Measurements from ENCODE around the gene VPS13D.

Gene VPS13D

DNA sequence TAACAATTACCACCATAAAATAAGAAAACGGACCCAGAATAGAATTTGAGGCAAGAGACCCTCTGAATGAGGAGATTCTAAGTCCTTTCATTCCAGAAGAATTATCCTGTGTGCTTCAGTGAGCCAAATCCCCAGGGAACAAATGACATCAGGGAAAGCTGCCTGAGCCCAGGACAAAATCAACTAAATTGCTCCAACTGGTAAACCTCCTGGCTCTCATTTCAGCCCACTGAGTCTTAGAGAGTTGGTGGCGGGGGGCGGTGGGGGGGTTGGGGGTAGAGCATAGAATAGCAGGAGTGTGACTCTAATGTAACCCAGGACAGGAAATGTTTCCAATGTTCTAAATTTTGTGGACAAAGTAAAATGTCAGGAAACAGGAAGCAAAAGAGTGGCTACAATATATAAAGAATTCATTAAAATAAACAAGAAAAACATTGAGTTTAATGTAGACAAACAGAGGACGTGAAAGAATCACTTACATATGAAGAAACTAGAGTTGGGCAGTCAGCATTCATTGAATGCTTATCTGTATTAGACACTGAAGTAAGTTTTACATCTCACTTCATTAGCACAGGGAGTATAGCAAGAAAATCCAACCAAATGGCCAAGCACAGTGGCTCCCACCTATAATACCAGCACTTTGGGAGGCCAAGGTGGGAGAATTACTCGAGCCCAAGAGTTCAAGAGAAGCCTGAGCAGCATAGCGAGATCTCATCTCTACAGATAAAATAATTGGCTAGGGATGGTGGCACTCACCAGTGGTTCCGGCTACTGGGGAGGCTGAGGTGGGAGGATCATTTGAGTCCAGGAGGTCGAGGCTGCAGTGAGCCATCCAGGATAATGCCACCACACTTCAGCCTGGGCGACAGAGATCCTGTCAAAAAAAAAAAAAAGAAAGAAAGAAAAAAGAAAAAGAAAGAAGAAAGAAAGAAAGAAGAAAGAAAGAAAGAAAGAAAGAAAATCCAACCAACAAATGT, 313.1 kb downstream of the VPS13D start:
- no peak for DNase-seq

DNA sequence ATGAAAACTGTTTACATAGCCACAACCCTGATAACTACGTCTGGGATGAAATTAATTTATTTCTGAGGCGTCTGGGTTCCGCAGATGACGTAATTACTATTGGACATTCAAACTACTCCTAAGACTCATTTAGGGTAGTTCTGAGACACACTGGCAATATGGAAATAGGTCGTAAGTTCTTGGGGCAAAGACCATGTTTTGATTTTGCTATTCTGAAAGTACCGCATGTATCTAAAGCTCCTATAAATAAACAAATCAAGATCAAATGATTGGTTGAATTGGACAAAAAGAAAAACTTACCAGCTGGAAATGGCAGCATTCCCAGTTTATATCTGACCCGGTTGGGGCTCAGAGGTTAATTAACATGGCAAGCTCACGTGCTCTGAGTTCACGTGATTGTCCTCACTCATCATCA, 313.9 kb downstream of the VPS13D start:
- no peak for DNase-seq

DNA sequence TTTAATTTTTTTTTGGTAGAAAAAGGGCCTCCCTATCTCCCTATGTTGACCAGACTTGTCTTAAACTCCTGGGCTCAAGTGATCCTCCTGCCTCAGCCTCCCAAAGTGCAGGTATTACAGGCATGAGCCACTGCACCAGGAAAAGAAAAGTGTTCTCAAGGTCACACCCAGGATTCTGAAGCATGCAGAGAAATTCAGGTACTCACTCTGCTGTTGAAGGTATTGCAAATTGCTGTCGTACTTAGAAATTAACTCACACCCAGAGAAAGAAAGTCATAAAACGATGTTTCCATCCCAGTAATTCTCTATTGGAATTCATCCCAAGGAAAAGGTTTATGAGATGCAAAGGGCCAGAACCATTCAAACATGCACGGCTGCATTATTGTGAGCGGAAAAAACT, 314.5 kb downstream of the VPS13D start:
- no peak for DNase-seq

DNA sequence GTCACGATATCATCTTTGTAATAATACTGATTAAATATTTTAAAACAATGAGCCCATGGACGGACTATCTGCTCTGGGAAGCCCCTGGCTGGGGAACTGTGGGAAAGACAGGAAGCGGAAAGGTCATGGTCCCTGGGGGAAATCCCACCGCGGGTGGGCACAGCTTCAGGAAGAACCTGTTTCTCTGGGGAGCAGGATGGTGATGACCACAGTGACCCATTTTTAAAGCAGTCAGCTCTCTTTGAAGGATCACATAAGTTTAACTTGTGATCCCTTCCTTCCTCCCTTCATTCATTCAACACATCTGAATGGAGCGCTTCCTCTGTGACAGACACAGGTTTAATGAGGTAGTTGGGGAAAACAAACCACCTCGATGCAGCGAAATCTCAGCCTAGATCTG, 315.2 kb downstream of the VPS13D start:
- no peak for DNase-seq

DNA sequence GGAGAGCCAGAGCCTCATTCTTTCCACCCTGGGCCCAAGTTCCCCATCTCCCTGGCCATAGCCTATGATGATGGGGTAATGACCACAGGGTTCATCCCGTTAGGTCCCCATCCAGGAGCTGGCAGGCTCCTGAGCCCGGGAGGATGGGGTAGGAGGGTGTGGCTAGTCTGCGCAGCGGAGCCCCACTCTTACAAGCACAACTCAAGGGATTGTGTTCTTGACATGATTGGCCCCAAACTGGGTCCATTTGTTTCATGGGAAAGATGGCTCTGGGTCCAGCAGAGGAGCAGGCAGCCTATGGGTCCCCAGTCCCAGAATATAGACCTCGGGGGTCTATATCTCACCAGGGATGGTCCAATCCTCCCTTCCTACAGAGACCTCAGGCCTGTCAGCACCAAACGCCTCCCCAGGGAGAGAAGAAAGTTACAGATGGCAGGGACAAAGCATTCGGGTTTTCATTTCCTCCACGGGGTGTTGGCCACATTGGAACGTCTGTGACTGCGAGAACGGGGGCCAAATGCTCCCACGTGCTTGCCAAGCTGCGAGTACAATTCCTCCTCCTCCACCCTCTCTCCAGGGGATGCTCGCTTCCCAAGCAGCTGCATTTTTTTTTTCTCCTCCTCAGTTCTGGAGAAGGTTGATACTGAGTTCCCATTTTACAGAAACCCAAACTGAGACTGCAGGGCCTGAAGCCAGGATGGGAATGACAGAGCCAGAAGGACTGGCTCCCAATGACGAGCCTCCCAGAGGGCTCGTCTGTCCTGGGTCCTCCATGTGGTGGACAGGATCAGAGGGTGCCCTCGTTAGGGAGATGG, 317.1 kb downstream of the VPS13D start:
- no peak for DNase-seq

DNA sequence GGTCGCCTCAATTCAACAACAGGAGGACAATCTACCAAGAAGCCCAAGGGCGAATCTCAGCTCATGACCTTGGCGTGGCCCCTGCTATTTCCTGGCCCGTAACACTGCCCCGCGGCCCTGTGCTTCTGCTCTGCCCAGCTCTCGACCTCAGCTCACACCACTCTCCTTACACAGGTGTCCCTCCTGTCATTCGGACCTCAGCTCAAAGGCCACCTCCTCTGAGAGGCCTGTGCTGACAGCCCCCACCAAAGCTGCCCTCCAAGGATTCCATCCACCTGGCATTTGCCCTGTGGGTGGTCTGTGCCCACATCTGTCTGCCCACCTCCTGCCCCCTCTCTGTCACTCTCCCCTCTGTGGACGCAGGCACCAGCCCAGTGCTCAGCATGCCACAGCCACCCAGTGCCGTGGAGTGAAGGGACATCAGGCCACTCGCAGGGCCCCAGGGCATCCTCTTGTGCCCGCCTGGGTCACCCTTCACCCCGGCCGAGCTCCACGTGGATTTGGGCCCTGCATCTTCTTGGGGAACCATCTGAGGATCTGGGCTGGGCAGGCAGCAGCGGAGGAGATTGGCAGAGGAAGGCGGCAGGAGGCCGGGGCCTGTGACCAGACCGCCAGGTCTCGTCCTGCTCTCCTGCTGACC, 317.9 kb downstream of the VPS13D start:
- DNase-seq: no peak

DNA sequence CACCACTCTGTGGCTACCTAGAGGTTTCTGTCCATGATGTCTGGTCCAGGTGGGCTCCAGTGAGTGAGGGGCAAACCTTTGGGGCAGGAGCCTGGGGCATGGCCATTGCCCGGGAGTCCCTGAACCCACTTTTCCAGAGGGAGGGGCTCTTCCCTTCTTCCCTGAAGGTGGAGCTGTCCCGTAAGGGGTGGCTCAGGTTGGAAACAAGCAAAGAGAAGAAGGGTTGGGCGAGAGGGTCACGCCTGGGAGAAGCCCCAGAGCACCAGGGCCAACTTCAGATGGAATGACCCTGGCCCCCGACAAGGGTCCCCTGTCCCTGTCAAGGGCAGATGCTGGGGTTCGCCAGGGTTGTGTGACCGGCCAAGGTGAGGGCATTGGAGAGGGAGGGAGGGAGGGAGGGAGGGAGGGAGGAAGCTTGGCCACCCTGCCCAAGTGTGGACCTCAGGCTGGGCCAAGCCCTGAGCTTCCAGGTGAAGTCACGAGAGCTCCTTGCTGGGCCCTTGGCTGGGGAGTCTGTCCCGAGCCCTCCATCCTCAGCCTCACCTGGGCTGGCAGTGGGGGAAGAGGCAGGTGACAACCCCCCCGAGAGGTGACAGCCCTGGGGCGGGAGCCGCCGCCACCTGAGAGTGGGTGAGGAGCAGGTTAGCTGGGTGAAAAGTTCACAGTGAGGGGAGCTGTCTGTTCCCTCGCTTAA, 318.6 kb downstream of the VPS13D start:
- no peak for DNase-seq

DNA sequence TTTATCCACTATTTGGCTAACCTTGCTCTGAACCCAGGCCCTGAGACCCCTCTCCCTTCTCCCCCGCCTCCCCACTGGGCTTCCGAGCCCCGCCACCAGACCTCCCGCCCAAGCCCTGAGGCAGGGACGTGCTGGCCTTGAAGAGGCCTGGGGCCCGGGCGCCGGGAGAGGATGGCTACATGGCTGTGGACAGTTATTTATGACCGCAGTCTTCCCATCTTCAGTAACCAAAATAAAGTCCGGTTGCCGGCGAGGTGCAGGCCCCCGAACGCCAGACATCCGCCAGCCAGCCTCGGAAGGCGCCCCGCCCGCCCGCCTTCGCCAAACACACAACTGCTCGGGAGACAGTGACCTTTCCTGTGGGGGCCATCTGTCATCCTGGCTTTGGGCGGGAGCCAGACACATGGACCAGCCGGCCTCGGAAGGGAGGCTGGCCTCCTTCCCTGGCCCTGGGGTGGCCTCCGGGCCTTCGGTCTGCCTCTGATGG, 319.2 kb downstream of the VPS13D start:
- DNase-seq: no peak

DNA sequence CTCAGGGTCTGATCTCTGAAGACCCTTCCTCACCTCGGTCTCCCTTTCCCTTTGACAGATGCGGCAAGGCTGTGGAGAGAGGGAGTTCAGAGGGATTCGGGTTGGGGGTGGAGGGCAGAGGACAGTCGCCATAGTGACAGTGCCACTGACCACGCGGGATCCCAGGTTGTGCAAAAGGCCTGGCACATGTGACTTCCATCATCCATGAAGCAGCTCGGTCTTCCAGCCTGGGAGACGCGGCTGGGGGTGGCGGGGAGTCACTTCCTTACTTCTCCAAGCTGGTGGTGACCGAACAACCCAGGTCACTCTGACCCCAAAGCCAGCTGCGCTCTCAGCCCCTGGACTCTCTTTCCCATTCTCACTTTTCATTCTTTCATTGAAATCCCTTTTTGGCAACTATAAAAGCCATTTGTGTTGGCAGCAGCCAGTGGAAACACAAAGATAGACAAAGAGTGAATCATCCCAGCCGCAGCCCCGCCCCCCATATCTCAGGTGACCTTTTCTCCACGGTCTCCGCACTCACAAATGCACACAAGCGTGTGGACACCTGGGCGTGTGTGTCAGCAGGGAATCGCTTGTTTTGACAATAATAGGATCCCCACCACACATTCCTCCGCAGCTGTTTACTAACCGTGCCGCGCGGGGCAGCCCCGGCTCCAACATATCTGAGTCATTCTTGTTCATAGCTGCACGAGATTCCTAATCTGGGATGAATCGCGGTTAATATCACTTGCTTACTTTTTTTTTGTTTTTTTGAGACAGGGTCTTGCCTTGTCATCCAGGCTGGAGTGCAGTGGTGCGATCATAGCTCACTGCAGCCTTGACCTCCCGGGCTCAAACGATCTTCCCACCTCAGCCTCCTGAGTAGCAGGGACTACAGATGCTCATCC, 319.9 kb downstream of the VPS13D start:
- DNase-seq: no peak

DNA sequence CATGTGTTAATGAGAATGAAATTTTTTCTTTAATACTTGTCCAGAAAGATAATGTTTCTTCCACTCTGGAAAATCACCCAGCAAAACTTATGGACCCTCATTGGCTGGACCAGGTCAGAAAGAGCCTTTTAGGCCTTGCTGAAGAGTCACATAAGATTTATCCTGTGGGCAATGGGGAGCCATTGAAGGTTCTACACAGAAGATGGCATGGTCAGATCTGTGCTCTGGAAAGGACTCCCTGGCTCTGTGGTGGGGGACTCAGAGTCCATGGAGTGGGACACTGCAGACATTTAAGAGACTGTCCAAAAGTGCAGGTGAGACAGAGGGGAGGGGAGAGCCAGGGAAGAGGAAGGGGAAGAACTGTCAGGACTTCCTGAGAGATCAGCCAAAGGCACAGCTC, 321.8 kb downstream of the VPS13D start:
- no peak for DNase-seq

DNA sequence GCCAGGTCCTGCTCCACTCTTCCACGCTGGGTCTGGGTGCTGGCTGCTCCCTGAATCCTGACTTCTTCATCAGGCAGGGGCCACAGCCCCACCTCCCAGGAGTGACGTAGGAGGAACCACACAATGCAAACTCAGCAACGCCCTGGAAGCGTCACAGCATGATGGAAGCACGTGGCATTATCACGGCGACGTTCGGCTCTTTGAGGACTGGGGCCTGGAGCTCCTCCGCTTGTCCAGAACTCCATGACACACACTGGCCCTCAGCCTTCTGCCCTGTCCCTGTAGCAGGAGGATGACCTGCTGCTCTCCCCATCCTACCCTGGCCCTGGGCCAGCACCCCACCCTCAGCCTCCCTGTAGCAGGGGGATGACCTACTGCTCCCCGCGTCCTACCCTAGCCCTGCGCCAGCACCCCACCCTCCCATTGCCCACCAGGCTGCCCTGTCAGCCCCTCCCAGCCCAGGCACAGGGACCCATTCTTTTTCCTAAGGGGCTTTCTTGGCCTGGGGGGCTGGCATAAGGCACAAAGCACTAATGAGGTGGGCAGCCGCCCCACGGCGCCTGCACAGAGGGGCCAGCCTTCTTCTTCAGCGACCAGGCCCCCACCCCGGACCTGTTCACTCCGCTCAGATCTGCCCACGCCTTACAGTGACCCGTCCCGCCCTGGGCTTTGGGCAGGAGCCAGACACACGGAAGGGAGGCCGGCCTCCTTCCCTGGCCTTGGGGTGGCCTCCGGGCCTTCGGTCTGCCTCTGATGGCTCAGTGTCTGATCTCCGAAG, 322.5 kb downstream of the VPS13D start:
- DNase-seq: no peak

DNA sequence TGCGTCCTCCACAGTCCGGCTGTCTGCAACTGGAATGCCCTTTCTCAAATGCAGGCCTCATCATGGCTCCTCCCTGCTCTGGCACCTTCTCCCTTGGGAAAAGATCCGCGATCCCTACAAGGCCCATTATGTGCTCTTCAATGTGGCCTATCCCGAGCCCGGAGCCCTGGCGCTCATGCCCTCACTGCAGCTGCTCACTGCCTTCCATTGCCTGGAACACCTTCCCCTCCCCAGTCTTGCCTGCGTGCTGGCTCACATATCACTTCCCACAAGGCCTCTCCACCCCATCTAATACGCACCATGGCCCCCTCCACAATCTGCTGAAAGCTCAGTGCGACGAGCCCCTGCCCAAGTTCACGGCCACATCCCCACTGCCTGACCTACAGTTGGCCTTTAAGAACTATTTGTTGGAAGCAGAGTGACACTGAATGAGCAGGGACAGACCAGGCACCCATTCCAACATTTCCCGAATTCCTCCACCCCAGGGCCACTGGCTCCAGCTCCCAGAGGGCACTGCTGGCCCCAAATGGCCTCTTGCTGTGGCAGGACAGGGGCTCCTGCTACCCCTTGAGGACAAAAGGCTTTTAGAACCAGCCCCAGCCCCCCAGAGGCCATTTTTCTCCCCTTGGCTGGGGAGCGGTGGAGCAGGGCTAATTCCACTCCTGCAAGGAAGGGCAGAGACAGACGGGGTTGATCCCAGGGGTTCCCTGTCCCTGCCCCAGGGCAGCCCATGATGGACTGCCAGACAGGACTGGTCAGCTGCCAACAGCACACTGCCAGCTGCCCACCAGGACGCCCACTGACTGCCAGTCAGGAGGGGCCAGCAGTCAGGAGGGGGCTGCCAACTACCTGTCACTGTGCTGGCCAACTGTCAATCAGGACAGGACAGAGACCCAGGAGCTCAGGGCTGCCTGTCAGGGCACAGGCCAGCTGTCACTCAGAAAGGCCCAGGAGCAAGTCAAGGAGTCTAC, 323.4 kb downstream of the VPS13D start:
- DNase-seq: no peak

DNA sequence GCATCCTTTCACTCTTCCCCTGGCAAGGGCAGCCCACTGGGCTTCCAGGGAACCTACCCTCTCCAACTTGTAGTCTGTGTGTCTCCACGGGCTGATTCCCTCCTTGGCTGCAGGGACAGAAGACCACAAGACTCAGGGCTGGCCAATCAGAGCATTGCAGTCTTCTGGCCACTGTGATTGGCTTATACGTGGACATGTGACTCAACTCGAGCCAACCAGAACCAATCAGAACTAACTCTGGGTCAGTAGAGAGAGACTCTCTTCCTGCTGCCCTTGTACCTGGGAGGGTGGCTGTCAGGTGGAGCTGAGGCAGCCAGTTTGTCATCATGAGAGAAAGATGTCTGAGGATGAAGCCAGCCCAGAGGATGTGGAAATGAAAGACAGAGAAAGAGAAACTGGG, 324.1 kb downstream of the VPS13D start:
- DNase-seq: no peak

DNA sequence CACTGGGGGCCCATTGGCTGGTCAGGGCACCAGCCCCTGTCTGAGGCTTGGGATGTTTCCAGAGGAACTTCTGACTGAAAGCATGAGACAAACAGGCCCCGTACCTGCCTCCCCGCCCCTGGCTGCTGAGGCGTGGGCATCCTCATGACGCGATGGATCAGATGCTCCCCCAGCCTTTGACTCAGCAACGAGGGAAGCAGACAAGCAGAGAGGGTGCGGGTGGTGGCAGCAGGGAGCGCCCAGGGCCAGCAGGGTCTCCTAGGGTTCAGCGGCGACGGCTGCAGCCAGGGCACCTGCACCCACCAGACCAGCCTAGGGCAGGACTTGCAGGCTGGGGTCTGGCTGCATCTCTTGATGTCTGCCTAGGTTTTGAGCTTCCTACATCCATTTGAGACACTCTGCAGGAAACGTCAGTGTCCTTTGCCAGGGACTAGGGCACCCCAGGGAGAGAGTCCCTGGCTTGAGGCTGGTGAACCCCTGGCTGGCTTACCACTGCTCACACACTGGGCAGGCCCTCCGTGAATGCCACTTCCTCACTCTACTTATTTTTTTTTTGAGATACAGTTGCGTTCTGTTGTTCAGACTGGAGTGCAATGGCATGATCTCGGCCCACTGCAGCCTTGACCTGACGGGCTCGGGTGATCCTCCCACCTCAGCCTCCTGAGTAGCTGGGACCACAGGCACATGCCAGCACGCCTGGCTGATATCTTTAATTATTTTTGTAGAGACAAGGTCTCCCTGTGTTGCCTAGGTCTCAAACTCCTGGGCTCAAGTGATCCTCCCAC, 324.9 kb downstream of the VPS13D start:
- DNase-seq: no peak

DNA sequence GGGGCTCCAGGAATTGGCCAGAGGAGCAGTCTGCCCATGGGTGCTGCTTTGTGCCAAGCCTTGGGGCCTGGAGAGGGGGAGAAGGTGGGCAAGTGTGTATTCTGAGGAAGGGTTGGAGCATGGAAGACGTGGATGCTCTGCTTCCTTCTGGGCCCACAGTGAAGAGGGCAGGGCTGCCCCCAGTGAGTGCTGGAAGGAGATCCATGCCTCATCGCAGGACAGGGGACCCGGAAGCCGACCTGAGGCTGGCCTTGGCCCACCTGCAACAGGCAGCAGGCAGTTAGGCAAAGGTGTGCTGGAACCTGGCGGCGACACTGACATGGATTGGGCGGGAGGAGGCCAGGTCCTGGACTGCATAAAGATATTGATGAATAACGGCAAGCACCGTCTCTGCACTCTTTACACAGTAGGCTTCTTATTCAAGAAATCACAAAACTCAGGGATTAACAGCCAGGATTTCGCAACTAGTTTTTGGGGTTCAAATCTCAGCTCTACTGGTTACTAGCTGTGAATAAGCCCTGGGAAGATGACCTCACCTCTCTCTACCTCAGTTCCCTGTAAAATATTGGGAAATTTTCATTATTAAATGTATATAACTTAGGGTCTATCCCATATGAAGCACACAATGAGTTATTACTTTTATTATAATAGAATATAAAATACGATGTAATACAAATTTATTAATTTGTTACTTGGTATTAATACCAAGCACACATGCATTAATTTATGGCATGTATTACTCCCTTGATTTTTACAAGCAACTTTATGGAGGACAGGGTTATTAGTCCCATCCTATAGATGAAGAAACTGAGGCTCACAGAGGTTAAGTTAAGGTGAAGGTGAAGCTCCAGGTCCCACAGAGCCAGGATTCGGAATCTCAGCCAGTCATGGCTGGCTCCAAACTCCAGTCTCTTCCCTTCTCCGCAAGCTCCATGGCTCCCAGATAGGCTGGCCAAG, 325.9 kb downstream of the VPS13D start:
- DNase-seq: no peak

DNA sequence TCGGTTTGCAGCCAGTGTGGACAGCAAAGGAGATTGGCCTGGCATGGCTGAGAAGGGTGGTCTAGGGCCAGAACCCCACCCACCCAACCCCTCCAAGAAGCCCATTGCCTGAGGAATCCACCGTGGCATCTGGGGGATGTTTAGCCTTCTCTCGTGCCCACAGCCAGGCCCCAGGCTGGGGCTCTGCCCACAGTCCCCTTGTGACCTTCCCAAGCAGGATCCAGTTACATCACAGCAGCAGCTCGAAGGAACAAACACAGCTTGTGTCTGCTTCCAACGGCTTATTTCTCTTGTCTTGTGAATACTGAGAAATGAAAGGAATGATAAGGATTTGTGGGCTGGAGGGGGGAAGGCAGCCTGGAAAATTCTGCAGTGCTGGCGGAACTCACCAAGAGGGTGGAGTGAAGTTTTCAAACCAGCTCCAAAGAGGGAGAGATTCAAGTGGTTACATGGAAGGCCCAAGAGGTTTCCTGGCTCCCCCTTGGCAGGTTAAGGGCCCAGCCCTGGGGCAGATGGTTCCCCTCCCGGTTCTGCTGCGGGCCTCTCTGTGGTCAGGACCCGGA, 326.6 kb downstream of the VPS13D start:
- no peak for DNase-seq

All from hematopoietic multipotent progenitor cell treated with erythropoietin and hydrocortisone succinate and interleukin-3 and kit ligand, for 6 days (in vitro differentiated cells).